Common myeloid progenitor, CD34-positive (primary cell): ENCODE data around the gene PLG.
"Not testable (repeated sequence)": the region's sequence is repeated elsewhere in the genome, so short reads cannot be mapped to it uniquely, and the experiment has no call there.

Experiments
- CTCF ChIA-PET: fragments of 350-600 bp; sonication (Branson Sonifier 250); formaldehyde crosslinking; loops from one replicate; lab custom pipeline; 2021; ENCODE audit warnings: antibody characterized with exemption; lab: Charles Lee
- POLR2A ChIA-PET: fragments of 350-600 bp; sonication (Branson Sonifier 250); formaldehyde crosslinking; loops from one replicate; lab custom pipeline; 2021; ENCODE audit warnings: antibody characterized with exemption; lab: Charles Lee
- DNase-seq, 3 donors: peaks; one replicate each; pipeline versions ENCODE4 v3.0.0 to v3.0.0-alpha.2; 2013
- H3K27ac ChIP-seq, 2 experiments: 1 replicate in 1 of 2; 2 replicates in 1 of 2; pipeline ENCODE4 v1.7.0; 2013; ENCODE audit warnings: inconsistent platforms in 2 of 2, low read length in 2 of 2, mild to moderate bottlenecking in 2 of 2, low read depth in 1 of 2, moderate library complexity in 1 of 2; ENCODE audit not compliant: severe bottlenecking in 2 of 2, insufficient read depth in 1 of 2, poor library complexity in 1 of 2
- H3K27me3 ChIP-seq, 5 experiments: replicated peaks in 2 of 5; 1 replicate in 3 of 5; 2 replicates in 2 of 5; pipeline versions ENCODE4 v1.6.1 to v1.7.0; 2013; ENCODE audit warnings: low read length in 4 of 5, mild to moderate bottlenecking in 2 of 5, moderate library complexity in 2 of 5, inconsistent platforms in 1 of 5; ENCODE audit not compliant: insufficient read depth in 5 of 5, control insufficient read depth in 4 of 5
- H3K36me3 ChIP-seq, 4 experiments: 1 replicate in 2 of 4; 2 replicates in 2 of 4; pipeline versions ENCODE4 v1.6.1 to v1.7.0; 2013; ENCODE audit warnings: low read length in 3 of 4, control low read depth in 1 of 4, mild to moderate bottlenecking in 1 of 4; ENCODE audit not compliant: control insufficient read depth in 4 of 4, insufficient read depth in 4 of 4
- H3K4me1 ChIP-seq, 4 experiments: 1 replicate in 3 of 4; 2 replicates in 1 of 4; pipeline versions ENCODE4 v1.6.1 to v1.7.1; 2013; ENCODE audit warnings: low read length in 3 of 4, mild to moderate bottlenecking in 3 of 4, control low read depth in 1 of 4, inconsistent platforms in 1 of 4, moderate library complexity in 1 of 4; ENCODE audit not compliant: control insufficient read depth in 4 of 4, insufficient read depth in 4 of 4; ENCODE audit errors: control extremely low read depth in 1 of 4
- H3K4me3 ChIP-seq, 7 experiments: 1 replicate in 4 of 7; 2 replicates in 3 of 7; pipeline versions ENCODE4 v1.5.1 to v1.7.0; 2013; ENCODE audit warnings: mild to moderate bottlenecking in 7 of 7, low read length in 6 of 7, moderate library complexity in 6 of 7, inconsistent platforms in 2 of 7, low read depth in 2 of 7, control low read depth in 1 of 7; ENCODE audit not compliant: insufficient read depth in 4 of 7, control insufficient read depth in 1 of 7; ENCODE audit errors: extremely low read depth in 1 of 7
- H3K9me3 ChIP-seq, 5 experiments: 1 replicate in 4 of 5; 2 replicates in 1 of 5; pipeline versions ENCODE4 v1.6.1 to v1.7.1; 2013; ENCODE audit warnings: low read length in 4 of 5, mild to moderate bottlenecking in 2 of 5, inconsistent platforms in 1 of 5, low read depth in 1 of 5, moderate library complexity in 1 of 5; ENCODE audit not compliant: control insufficient read depth in 4 of 5, insufficient read depth in 2 of 5; ENCODE audit errors: control extremely low read depth in 1 of 5
- WGBS: methylation state at CpG from one replicate; pipeline ENCODE4 v1.1.5; 2013; ENCODE audit not compliant: insufficient coverage; 5-methylcytosine and 5-hydroxymethylcytosine counted together

PLG gene

GRCh38 chr6:160690458-160690857 is 11.6 kb upstream of the PLG start:
- Histone ChIP-seq H3K36me3 (no peaks in the 10 kb centered on the region), H3K27me3 (no peaks in the 10 kb centered on the region), H3K4me1 (no peaks in the 10 kb centered on the region), H3K27ac (no peak overlapping the region), H3K9me3 (no peaks in the 10 kb centered on the region), H3K4me3 (no peak overlapping the region)
- CTCF ChIA-PET: no interaction called here
- POLR2A ChIA-PET: no interaction called here
- no peak for DNase-seq
- 95% methylated on average over 9 of the region's 9 CpGs for WGBS

GRCh38 chr6:160691617-160692016 is 10.4 kb upstream of the PLG start:
- Histone ChIP-seq H3K9me3 (no peaks in the 10 kb centered on the region), H3K27me3 (no peaks in the 10 kb centered on the region), H3K4me1 (no peaks in the 10 kb centered on the region), H3K36me3 (no peaks in the 10 kb centered on the region), H3K4me3 (no peak overlapping the region), H3K27ac (no peak overlapping the region)
- POLR2A ChIA-PET: no interaction called here
- 94% methylated on average over 2 of the region's 5 CpGs for WGBS
- CTCF ChIA-PET: no interaction called here
- no peak for DNase-seq

GRCh38 chr6:160692369-160692959 is 9.6 kb upstream of the PLG start:
- DNase-seq: no peak
- POLR2A ChIA-PET: no interaction called here
- H3K27ac ChIP-seq: no peak overlapping the region
- H3K36me3 ChIP-seq: no peaks in the 10 kb centered on the region
- H3K4me3 ChIP-seq: no peak overlapping the region
- H3K4me1 ChIP-seq: no peaks in the 10 kb centered on the region
- WGBS: 71% methylated on average over 4 of the region's 5 CpGs
- no peaks in the 10 kb centered on the region for H3K9me3 ChIP-seq
- CTCF ChIA-PET: no interaction called here
- H3K27me3 ChIP-seq: no peaks in the 10 kb centered on the region

GRCh38 chr6:160695025-160695424 is 7.0 kb upstream of the PLG start:
- H3K27me3 ChIP-seq, POLR2A ChIA-PET, H3K36me3 ChIP-seq, H3K4me3 ChIP-seq, CTCF ChIA-PET, H3K9me3 ChIP-seq, H3K4me1 ChIP-seq, H3K27ac ChIP-seq, DNase-seq: not testable (repeated sequence)

GRCh38 chr6:160695622-160696021 is 6.4 kb upstream of the PLG start:
- 96% methylated on average over 2 of the region's 2 CpGs for WGBS
- H3K4me3 ChIP-seq, H3K9me3 ChIP-seq, H3K27me3 ChIP-seq, H3K36me3 ChIP-seq, DNase-seq, H3K27ac ChIP-seq, H3K4me1 ChIP-seq, CTCF ChIA-PET, POLR2A ChIA-PET: not testable (repeated sequence)

- H3K9me3 ChIP-seq, H3K36me3 ChIP-seq, H3K27me3 ChIP-seq, CTCF ChIA-PET, H3K27ac ChIP-seq, POLR2A ChIA-PET, H3K4me3 ChIP-seq, H3K4me1 ChIP-seq, DNase-seq: not testable (repeated sequence)
- 100% methylated on average over 1 of the region's 3 CpGs for WGBS
Measured at GRCh38 chr6:160696884-160697283, 5.2 kb upstream of the PLG start.

- Histone ChIP-seq H3K36me3 (no peaks in the 10 kb centered on the region), H3K9me3 (no peaks in the 10 kb centered on the region), H3K4me3 (no peak overlapping the region), H3K27ac (no peak overlapping the region), H3K27me3 (no peaks in the 10 kb centered on the region), H3K4me1 (no peaks in the 10 kb centered on the region)
- 100% methylated on average over 3 of the region's 6 CpGs for WGBS
- no peak for DNase-seq
- ChIA-PET POLR2A (no interaction called here), CTCF (no interaction called here)
Measured at GRCh38 chr6:160697826-160698225, 4.2 kb upstream of the PLG start.
